Body of pancreas (tissue), 4 donors: ENCODE data around the gene KLHL1.

ENCODE experiments used
- CTCF ChIP-seq, 7 experiments: fragments of 450-650 bp in 4 of 7; fragments of 200-600 bp in 3 of 7; sonication (generic) in 3 of 7; IDR thresholded peaks; one replicate each; pipeline ENCODE4 v1.5.1; 2016 to 2019; ENCODE audit warnings: antibody characterized with exemption in 7 of 7
- POLR2A ChIP-seq, 3 donors: fragments of 450-650 bp; IDR thresholded peaks; one replicate each; pipeline ENCODE4 v1.6.1; 2016; ENCODE audit warnings: antibody characterized with exemption in 3 of 3, mild to moderate bottlenecking in 2 of 3

GRCh38 chr13:69975496-69975895, 132.8 kb downstream of the KLHL1 start:
- TF ChIP-seq POLR2A (IDR thresholded peaks at IDR 0.05) (no peak), CTCF (IDR thresholded peaks at IDR 0.05) (no peak)
